ENCODE results near the gene ZSWIM8.

GRCh38 chr10:73756183-73756582, 29.2 kb upstream of the ZSWIM8 start:
- TF ChIP-seq CTCF (conservative IDR thresholded peaks at IDR 0.05; ENCODE audit: low read depth in 2 of 2) (no peak), REST (IDR thresholded peaks at IDR 0.05; ENCODE audit: unreplicated experiment) (no peak), CREB1 (CRISPR knock-in tag; IDR thresholded peaks at IDR 0.05; ENCODE audit: low read depth) (no peak), ZNF331 (CRISPR knock-in tag; IDR thresholded peaks at IDR 0.05; ENCODE audit: low read depth) (no peak), POLR2AphosphoS5 (IDR thresholded peaks at IDR 0.05; ENCODE audit: low read depth) (no peak), EZH2 (IDR thresholded peaks at IDR 0.05; ENCODE audit: low read depth, unreplicated experiment) (no peak), EZH2phosphoT487 (IDR thresholded peaks at IDR 0.05; ENCODE audit: unreplicated experiment) (no peak), JUNB (IDR thresholded peaks at IDR 0.05; ENCODE audit: unreplicated experiment) (no peak), ETS1 (IDR thresholded peaks at IDR 0.05) (no peak), STAT1 (IDR thresholded peaks at IDR 0.05; ENCODE audit: unreplicated experiment) (no peak), NANOG (IDR thresholded peaks at IDR 0.05; ENCODE audit: borderline replicate concordance) (no peak)

Data from GM23338 (cell line).